ENCODE measurements around the gene CENPW.
A peak's percentile ranks its signal among the peaks of the same experiment; 100 is the strongest.

Gene CENPW

DNA sequence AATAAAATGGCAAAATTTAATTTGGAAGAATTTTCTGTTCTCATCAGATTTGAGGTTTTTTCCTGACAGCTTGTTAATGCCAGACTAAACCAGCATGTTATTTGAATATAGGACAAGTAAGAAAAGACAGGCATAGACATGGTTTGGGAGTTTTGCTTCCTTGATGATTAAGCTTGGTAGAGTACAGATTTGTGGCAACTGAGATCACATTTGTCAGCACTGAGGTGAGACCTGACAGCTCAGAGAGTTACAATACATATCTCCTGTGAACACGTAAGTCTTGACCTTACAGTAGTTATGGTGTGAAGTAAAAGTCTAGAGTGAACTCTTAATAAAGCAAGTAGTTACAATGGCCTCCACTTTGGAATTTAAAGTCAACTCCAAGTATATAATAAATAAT is 34.5 kb downstream of the CENPW start:
- DNase-seq (ENCODE audit: low spot score): no peak

DNA sequence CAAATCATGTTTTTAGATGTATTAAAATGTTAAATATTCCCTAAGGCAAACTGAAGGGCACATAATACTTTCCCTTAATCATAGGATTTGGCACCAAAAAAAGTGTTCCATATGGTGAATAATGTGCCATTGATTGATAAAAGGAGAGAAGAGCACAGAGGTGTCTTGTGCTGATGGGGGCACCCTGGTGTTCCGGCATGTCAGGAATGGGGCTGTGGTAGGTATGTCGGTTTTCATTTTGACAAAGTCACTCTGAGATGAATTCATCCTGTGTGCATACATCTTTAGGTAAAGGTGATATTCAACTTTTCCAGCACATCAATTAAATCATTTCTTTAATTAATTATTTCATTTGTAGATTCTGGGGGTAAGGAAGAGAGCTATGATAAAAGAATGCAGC is 36.8 kb downstream of the CENPW start:
- no peak for DNase-seq (ENCODE audit: low spot score)

DNA sequence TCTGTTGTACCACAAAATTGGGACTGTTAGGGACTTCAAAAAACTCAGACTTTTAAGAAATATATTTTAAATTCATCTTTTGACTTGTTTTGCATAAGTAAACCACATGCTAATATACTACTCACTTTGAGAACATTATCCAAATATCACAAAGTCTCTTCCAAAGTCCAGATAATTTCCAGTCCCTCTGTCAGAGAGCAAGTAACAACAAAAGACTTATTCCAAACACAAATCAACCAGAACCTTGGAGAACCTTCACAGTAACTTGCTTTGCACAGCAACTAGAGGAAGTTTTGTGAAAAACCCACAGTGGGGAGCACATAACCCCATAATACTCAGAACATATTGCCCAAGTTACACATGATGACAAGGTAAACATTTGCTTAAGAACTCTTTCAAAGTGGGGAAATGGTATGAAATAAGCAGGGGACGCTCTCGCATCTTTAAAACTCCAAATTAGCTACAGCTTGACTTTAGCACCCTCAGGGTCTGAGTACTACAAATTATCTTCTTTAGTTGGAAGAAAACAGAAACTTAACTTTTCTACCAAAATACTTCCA is 37.8 kb downstream of the CENPW start:
- peak; percentile 7 for DNase-seq (ENCODE audit: low spot score)

DNA sequence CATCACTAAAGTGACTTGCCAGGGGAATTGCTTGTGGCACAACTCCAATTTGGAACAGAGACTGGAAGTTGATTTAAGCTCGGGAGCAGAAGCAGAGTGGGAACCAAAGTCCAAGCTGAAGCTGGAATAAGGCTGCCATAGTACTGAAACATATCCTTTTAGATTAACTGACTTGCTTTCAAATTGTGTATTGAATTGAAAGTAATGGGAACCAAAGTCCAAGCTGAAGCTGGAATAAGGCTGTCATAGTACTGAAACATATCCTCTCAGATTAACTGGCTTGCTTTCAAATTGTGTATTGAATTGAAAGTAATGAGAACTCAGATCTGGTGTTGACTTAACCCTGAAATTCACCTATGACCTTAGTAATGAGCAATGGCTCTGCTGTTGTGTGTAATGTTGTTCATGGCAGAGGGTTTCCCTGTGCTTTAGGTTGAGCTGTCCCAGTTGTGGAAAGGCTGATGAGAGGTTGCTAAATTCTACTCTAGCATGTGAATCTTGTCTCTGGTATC is 40.2 kb downstream of the CENPW start:
- DNase-seq (ENCODE audit: low spot score): peak; percentile 39

DNA sequence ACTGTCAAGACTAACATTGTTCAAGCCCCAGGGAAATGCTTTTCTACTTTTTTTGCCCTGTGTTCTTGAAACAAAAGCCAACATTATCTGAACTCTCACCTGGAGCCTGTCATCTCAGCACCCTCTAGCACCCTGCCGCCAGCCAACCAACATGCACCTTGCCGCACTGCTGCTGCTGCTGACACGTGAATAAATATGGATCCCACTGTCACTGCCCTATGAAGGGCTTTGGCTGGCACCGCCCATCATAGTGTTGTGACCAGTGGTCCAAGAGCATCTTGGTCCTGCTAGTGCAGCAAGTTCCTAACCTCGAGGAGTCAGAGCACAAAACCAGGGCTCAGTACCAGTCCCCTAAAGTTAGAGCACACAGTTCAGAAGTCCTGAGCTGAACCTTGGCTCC is 41.6 kb downstream of the CENPW start:
- DNase-seq (ENCODE audit: low spot score): no peak

DNA sequence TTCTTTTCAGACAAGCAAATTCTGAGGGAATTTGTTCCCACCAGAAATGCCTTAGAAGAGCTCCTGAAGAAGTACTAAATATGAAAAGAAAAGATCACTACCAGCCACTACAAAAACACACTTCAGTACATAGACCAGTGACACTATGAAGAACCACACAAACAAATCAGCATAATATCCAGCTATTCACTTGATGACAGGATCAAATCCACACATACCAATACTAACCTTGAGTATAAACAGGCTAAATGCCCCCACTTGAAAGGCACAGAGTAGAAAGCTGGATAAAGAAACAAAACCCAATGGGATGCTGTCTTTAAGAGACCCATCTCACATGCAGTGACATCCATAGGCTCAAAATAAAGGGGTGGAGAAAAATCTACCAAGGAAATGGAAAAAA is 43.3 kb downstream of the CENPW start:
- no peak for DNase-seq (ENCODE audit: low spot score)

DNA sequence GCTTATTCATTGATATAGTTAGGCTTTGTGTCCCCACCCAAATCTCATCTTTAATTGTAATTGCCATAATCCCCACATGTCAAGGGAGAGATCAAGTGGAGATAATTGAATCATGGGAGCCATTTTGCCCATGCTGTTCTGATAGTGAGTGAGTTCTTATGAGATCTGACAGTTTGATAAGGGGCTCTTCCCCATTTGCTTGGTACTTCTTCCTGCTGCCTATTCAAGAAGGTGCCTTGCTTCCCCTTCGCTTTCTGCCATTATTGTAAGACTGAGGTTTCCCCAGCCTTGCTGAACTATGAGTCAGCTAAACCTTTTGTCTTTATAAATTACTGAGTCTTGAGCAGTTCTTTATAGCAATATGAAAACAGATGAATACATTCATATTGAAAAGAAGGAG is 45.6 kb downstream of the CENPW start:
- no peak for DNase-seq (ENCODE audit: low spot score)

DNA sequence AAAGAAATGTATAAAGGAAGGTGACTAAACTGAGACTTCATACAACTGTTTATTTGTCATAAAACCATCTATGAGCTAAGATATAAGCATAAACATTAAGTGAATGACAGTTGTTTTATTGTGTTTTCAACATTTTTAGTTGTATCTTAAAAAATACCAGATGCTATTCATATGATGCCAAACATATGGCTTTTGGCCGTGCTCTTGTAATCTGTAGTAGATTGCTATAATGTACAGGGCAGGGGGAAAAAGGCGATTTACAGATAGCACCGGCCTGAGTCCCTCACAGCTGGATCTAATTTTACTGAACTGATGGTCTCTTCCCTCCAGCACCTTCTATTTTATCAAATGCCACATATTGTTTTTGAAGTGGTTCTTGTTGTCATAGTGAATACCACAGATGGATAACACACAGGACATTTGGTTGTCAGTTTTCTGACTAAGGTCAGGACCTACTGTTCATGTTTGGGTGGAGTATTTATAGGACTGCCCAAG is 48.2 kb downstream of the CENPW start:
- DNase-seq (ENCODE audit: low spot score): no peak

DNA sequence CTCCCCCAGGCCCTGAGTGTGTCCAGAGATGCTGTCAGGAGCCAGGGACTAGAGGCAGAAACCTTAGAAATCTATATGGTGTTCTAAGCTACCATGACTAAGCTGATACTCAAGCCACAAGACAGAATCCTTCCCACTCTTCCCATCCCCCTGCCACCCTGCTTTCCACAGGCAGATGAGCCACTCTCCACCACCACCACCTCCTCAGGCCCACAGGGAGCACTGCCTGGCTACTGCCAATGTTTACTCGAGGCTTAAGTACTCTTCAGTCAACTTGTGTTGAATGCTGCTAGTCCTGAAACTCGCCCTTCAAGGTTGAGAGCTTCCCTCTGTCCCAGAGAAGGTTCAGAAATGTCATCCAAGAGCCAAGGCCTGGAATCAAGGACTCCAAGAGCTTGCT is 56.2 kb downstream of the CENPW start:
- no peak for DNase-seq (ENCODE audit: low spot score)
